HFFc6 (cell line): Measurements from ENCODE around the gene SLC39A11. TPM values are rescaled to one million over a fixed set of nuclear protein-coding genes. Genes with fewer than 3 reads are reported as not detected.

Experiments used
- DNase-seq: peaks from one replicate; pipeline ENCODE4 v3.0.0-alpha.2; 2018
- H3K27ac Mint-ChIP-seq: 2 replicates; pipeline ENCODE4 v1.8.0; 2020; ENCODE audit warnings: mild to moderate bottlenecking, mixed read lengths
- H3K27me3 Mint-ChIP-seq: 2 replicates; pipeline ENCODE4 v1.8.0; 2021; ENCODE audit warnings: mild to moderate bottlenecking, moderate library complexity, mixed read lengths; ENCODE audit not compliant: insufficient read depth
- H3K36me3 Mint-ChIP-seq: 2 replicates; pipeline ENCODE4 v1.8.0; 2021; ENCODE audit warnings: low read depth, mixed read lengths
- H3K4me1 Mint-ChIP-seq: 2 replicates; pipeline ENCODE4 v1.8.0; 2020; ENCODE audit warnings: low read depth, mixed read lengths
- H3K4me3 Mint-ChIP-seq: 2 replicates; pipeline ENCODE4 v1.8.0; 2020; ENCODE audit warnings: mild to moderate bottlenecking, moderate library complexity, mixed read lengths
- H3K9me3 Mint-ChIP-seq: 2 replicates; pipeline ENCODE4 v1.8.0; 2020; ENCODE audit warnings: mild to moderate bottlenecking, mixed read lengths
- total RNA-seq, 6 experiments: library from RNA; stranded (reverse); fragmentation: NEBNext Ultra II Directional; extraction: Animal tissue kit (Norgen Biotek cat#: 25700); gene quantifications; 2 replicates in 1 of 6; 3 replicates in 5 of 6; pipeline ENCODE4 v1.2.3, GENCODE V29; 2021
- TF ChIP-seq, protein P1 (sequence below): fragments of 200-600 bp; sonication (generic); IDR thresholded peaks from 2 replicates; pipeline ENCODE4 v1.5.0; 2021; ENCODE audit warnings: antibody characterized with exemption, mild to moderate bottlenecking

Gene SLC39A11
- total RNA-seq, 6 experiments from 2014 or later: 29.7 to 40.6 (median 34.9) TPM

GRCh38 chr17:72682605-72683004 lies 409.9 kb downstream of the SLC39A11 start:
- Mint-ChIP-seq H3K9me3 (peaks cover 4% of the 10 kb centered on the region; the same call in 1 of the 2 replicates), H3K4me1 (peaks cover 62% of the 10 kb centered on the region), H3K4me3 (peak overlapping the region; percentile 56), H3K27me3 (peaks cover 3% of the 10 kb centered on the region), H3K36me3 (peaks cover 17% of the 10 kb centered on the region), H3K27ac (peak overlapping the region; percentile 86)
- TF ChIP-seq, protein P1, sequence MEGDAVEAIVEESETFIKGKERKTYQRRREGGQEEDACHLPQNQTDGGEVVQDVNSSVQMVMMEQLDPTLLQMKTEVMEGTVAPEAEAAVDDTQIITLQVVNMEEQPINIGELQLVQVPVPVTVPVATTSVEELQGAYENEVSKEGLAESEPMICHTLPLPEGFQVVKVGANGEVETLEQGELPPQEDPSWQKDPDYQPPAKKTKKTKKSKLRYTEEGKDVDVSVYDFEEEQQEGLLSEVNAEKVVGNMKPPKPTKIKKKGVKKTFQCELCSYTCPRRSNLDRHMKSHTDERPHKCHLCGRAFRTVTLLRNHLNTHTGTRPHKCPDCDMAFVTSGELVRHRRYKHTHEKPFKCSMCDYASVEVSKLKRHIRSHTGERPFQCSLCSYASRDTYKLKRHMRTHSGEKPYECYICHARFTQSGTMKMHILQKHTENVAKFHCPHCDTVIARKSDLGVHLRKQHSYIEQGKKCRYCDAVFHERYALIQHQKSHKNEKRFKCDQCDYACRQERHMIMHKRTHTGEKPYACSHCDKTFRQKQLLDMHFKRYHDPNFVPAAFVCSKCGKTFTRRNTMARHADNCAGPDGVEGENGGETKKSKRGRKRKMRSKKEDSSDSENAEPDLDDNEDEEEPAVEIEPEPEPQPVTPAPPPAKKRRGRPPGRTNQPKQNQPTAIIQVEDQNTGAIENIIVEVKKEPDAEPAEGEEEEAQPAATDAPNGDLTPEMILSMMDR: no peak
- DNase-seq: peak; percentile 58

DNA sequence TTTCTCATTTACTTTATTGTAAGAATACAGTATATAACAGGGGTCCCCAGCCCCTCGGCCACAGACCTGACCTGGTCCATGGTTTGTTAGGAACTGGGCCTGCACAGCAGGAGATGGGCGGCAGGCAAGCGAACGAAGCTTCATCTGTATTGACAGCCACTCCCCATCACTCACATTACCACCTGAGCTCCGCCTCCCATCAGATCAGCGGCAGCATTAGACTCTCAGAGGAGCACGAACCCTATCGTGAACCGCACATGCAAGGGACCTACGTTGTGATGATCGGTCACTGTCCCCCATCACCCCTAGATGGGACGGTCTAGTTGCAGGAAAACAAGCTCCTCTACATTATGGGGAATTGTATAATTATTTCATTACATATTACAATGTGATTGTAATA lies 410.6 kb downstream of the SLC39A11 start:
- no peak overlapping the region for H3K4me3 Mint-ChIP-seq
- H3K27ac Mint-ChIP-seq: no peak overlapping the region
- no peak for DNase-seq
- H3K4me1 Mint-ChIP-seq: peaks cover 63% of the 10 kb centered on the region
- H3K36me3 Mint-ChIP-seq: peaks cover 17% of the 10 kb centered on the region
- TF ChIP-seq, protein P1: no peak
- H3K9me3 Mint-ChIP-seq: peaks cover 4% of the 10 kb centered on the region; the same call in 1 of the 2 replicates
- H3K27me3 Mint-ChIP-seq: peaks cover 3% of the 10 kb centered on the region

- no peak overlapping the region for H3K4me3 Mint-ChIP-seq
- TF ChIP-seq, protein P1: no peak
- H3K9me3 Mint-ChIP-seq: peaks cover 4% of the 10 kb centered on the region; the same call in 1 of the 2 replicates
- peaks cover 38% of the 10 kb centered on the region for H3K4me1 Mint-ChIP-seq
- peaks cover 26% of the 10 kb centered on the region for H3K36me3 Mint-ChIP-seq
- H3K27me3 Mint-ChIP-seq: no peaks in the 10 kb centered on the region
- DNase-seq: peak; percentile 11
- H3K27ac Mint-ChIP-seq: no peak overlapping the region
Observed at GRCh38 chr17:72677714-72678390, 414.6 kb downstream of the SLC39A11 start.

- TF ChIP-seq, protein P1: no peak
- peaks cover 31% of the 10 kb centered on the region for H3K4me1 Mint-ChIP-seq
- H3K36me3 Mint-ChIP-seq: peaks cover 26% of the 10 kb centered on the region
- H3K27me3 Mint-ChIP-seq: no peaks in the 10 kb centered on the region
- H3K4me3 Mint-ChIP-seq: no peak overlapping the region
- DNase-seq: no peak
- H3K27ac Mint-ChIP-seq: no peak overlapping the region
- peaks cover 4% of the 10 kb centered on the region; the same call in 1 of the 2 replicates for H3K9me3 Mint-ChIP-seq
Observed at GRCh38 chr17:72677108-72677507, 415.4 kb downstream of the SLC39A11 start.

DNA sequence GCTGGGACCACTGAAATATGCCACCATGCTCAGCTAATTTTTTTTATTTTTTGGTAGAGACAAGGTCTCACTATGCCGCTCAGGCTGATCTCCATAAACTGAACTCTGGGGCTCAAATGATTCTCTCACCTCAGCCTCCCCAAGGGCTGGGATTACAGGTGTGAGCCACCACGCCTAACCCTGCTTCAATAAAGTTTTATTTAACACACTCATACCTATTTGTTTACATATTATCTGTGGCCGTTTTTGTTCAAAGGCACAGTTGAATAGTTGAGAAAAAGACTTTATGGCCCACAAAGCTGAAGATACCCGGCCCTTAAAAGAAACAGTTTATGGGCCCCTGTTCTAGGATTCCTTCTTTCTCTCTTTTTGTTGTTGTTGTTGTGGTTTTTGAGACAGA lies 419.8 kb downstream of the SLC39A11 start:
- Mint-ChIP-seq H3K27ac (no peak overlapping the region), H3K36me3 (peaks cover 14% of the 10 kb centered on the region), H3K4me1 (peaks cover 3% of the 10 kb centered on the region; the same call in 1 of the 2 replicates), H3K27me3 (no peaks in the 10 kb centered on the region; the same call in 1 of the 2 replicates), H3K9me3 (no peaks in the 10 kb centered on the region), H3K4me3 (no peak overlapping the region)
- no peak for DNase-seq
- TF ChIP-seq, protein P1: no peak
